Lower leg skin (tissue), 3 donors: ENCODE data around the gene TMEM39B.

Experiments used
- CTCF ChIP-seq, 3 donors: fragments of 450-650 bp; IDR thresholded peaks; one replicate each; pipeline ENCODE4 v1.5.1; 2016; ENCODE audit warnings: antibody characterized with exemption in 3 of 3, mild to moderate bottlenecking in 3 of 3, moderate library complexity in 2 of 3
- POLR2A ChIP-seq, 2 donors: fragments of 450-650 bp; IDR thresholded peaks; one replicate each; pipeline ENCODE4 v1.6.1; 2016 to 2017; ENCODE audit warnings: antibody characterized with exemption in 2 of 2, mild to moderate bottlenecking in 1 of 2, moderate library complexity in 1 of 2

- TF ChIP-seq CTCF (IDR thresholded peaks at IDR 0.05): no peak
- no peak for TF ChIP-seq POLR2A (IDR thresholded peaks at IDR 0.05)
Measured at GRCh38 chr1:32077451-32077850, 4.7 kb downstream of the TMEM39B start.
